ENCODE measurements around the gene DHRS12. TPM values are rescaled to one million over a fixed set of nuclear protein-coding genes. Genes with fewer than 3 reads are reported as not detected.

Gene DHRS12
- total RNA-seq, 1 experiment from 2014 or later: 2.6 TPM

- no peaks in the 10 kb centered on the region; the same call in 1 of the 2 replicates for H3K36me3 ChIP-seq (ENCODE audit: low read depth, low read length)
- H3K4me3 ChIP-seq (ENCODE audit: low read length): no peak overlapping the region
- no peaks in the 10 kb centered on the region for H3K4me1 ChIP-seq (ENCODE audit: insufficient read depth, low read length)
- intact Hi-C loops (cut with micrococcal nuclease): no loop called here
- H3K9me2 ChIP-seq (replicated peaks; ENCODE audit: low read length): no peaks in the 10 kb centered on the region
- H3F3A ChIP-seq (ENCODE audit: low read length, unreplicated experiment): no peaks in the 10 kb centered on the region
- no peak overlapping the region for H3K27ac ChIP-seq (ENCODE audit: low read length)
- no peaks in the 10 kb centered on the region for H4K20me1 ChIP-seq (ENCODE audit: low read length)
- POLR2A ChIA-PET (ENCODE audit: unreplicated experiment): no interaction called here
- H3K9ac ChIP-seq (ENCODE audit: low read length): no peak overlapping the region
- H2AFZ ChIP-seq (ENCODE audit: low read length): no peak overlapping the region
- H3K4me2 ChIP-seq (ENCODE audit: low read length): no peak overlapping the region
- BruUV-seq (replicated peaks): no TSS peak
- H3K9me3 ChIP-seq (ENCODE audit: low read length): no peaks in the 10 kb centered on the region
- CTCF ChIA-PET: no interaction called here
- no peaks in the 10 kb centered on the region for H3K27me3 ChIP-seq (ENCODE audit: low read length)
- DNase-seq (no peak), ATAC-seq (no peak)
- TF ChIP-seq CTCF (conservative IDR thresholded peaks at IDR 0.05; ENCODE audit: low read depth, low read length) (no peak), EZH2phosphoT487 (IDR thresholded peaks at IDR 0.05; ENCODE audit: borderline replicate concordance, low read length) (no peak), EZH2 (IDR thresholded peaks at IDR 0.05; ENCODE audit: low read length, unreplicated experiment) (no peak)
- no peaks in the 10 kb centered on the region for H3K79me2 ChIP-seq (ENCODE audit: low read length)
Observed at GRCh38 chr13:51723529-51723928, 80.4 kb downstream of the DHRS12 start.

GRCh38 chr13:51721496-51721895 lies 82.5 kb downstream of the DHRS12 start:
- no peaks in the 10 kb centered on the region for H3K36me3 ChIP-seq (ENCODE audit: low read depth, low read length)
- H3K9ac ChIP-seq (ENCODE audit: low read length): no peak overlapping the region
- ATAC-seq (no peak), DNase-seq (no peak)
- POLR2A ChIA-PET (ENCODE audit: unreplicated experiment): no interaction called here
- H3K27ac ChIP-seq (ENCODE audit: low read length): no peak overlapping the region
- intact Hi-C loops (cut with micrococcal nuclease): no loop called here
- H3K27me3 ChIP-seq (ENCODE audit: low read length): no peaks in the 10 kb centered on the region
- no peak overlapping the region for H3K4me3 ChIP-seq (ENCODE audit: low read length)
- H3F3A ChIP-seq (ENCODE audit: low read length, unreplicated experiment): no peaks in the 10 kb centered on the region
- H3K4me2 ChIP-seq (ENCODE audit: low read length): no peak overlapping the region
- no peaks in the 10 kb centered on the region for H3K9me2 ChIP-seq (replicated peaks; ENCODE audit: low read length)
- no peak overlapping the region for H2AFZ ChIP-seq (ENCODE audit: low read length)
- no peaks in the 10 kb centered on the region for H3K9me3 ChIP-seq (ENCODE audit: low read length)
- no peaks in the 10 kb centered on the region for H3K4me1 ChIP-seq (ENCODE audit: insufficient read depth, low read length)
- CTCF ChIA-PET: no interaction called here
- TF ChIP-seq EZH2 (IDR thresholded peaks at IDR 0.05; ENCODE audit: low read length, unreplicated experiment): no peak
- no peak for TF ChIP-seq EZH2phosphoT487 (IDR thresholded peaks at IDR 0.05; ENCODE audit: borderline replicate concordance, low read length)
- TF ChIP-seq CTCF (conservative IDR thresholded peaks at IDR 0.05; ENCODE audit: low read depth, low read length): no peak
- no peaks in the 10 kb centered on the region for H4K20me1 ChIP-seq (ENCODE audit: low read length)
- no TSS peak for BruUV-seq (replicated peaks)
- no peaks in the 10 kb centered on the region for H3K79me2 ChIP-seq (ENCODE audit: low read length)

GRCh38 chr13:51719394-51719793 lies 84.6 kb downstream of the DHRS12 start:
- Histone ChIP-seq H3K36me3 (ENCODE audit: low read depth, low read length) (no peaks in the 10 kb centered on the region), H3K27me3 (ENCODE audit: low read length) (no peaks in the 10 kb centered on the region), H3K4me1 (ENCODE audit: insufficient read depth, low read length) (peaks cover 15% of the 10 kb centered on the region), H3K27ac (ENCODE audit: low read length) (no peak overlapping the region), H4K20me1 (ENCODE audit: low read length) (no peaks in the 10 kb centered on the region), H3K9me2 (replicated peaks; ENCODE audit: low read length) (no peaks in the 10 kb centered on the region), H2AFZ (ENCODE audit: low read length) (no peak overlapping the region), H3K9ac (ENCODE audit: low read length) (no peak overlapping the region), H3K4me2 (ENCODE audit: low read length) (no peak overlapping the region), H3K9me3 (ENCODE audit: low read length) (no peaks in the 10 kb centered on the region), H3K79me2 (ENCODE audit: low read length) (no peaks in the 10 kb centered on the region), H3K4me3 (ENCODE audit: low read length) (no peak overlapping the region), H3F3A (ENCODE audit: low read length, unreplicated experiment) (peaks cover 3% of the 10 kb centered on the region)
- TF ChIP-seq EZH2 (IDR thresholded peaks at IDR 0.05; ENCODE audit: low read length, unreplicated experiment) (no peak), EZH2phosphoT487 (IDR thresholded peaks at IDR 0.05; ENCODE audit: borderline replicate concordance, low read length) (no peak), CTCF (conservative IDR thresholded peaks at IDR 0.05; ENCODE audit: low read depth, low read length) (no peak)
- CTCF ChIA-PET: no interaction called here
- intact Hi-C loops (cut with micrococcal nuclease): loop anchor here (5.0 kb wide), 1 partner anchor 82 kb away; no protein-coding TSS in a partner anchor
- DNase-seq (no peak), ATAC-seq (no peak)
- POLR2A ChIA-PET (ENCODE audit: unreplicated experiment): no interaction called here
- BruUV-seq (replicated peaks): no TSS peak

Other genes starting within 250 kb of the DHRS12 start
- 4.1 and 5.9 TPM in 2 replicates for gene WDFY2, start 219.7 kb downstream of the DHRS12 start, total RNA-seq (2014; rRNA removed)
- gene TMEM272, start 41.0 kb upstream of the DHRS12 start, total RNA-seq (2014; rRNA removed): 0.06 and 0.07 TPM in 2 replicates
- gene CCDC70, start 57.8 kb upstream of the DHRS12 start, total RNA-seq (2014; rRNA removed): not detected in 2 replicates
- 4.4 and 5.2 TPM in 2 replicates for gene ATP7B, start 207.3 kb upstream of the DHRS12 start, total RNA-seq (2014; rRNA removed)
- 7.3 and 9.0 TPM in 2 replicates for gene ALG11, start 208.2 kb upstream of the DHRS12 start, total RNA-seq (2014; rRNA removed)
- gene UTP14C, start 220.5 kb upstream of the DHRS12 start, total RNA-seq (2014; rRNA removed): 5.0 and 7.4 TPM in 2 replicates